Ishikawa (cell line): ENCODE results near the gene UHMK1.

ENCODE experiments used
- CREB1 ChIP-seq: IDR thresholded peaks from 2 replicates; pipeline ENCODE4 v1.6.1; 2012; ENCODE audit warnings: low read depth
- EGR1 ChIP-seq: IDR thresholded peaks from 2 replicates; pipeline ENCODE4 v1.6.1; 2012
- EP300 ChIP-seq: IDR thresholded peaks from 2 replicates; pipeline ENCODE4 v1.6.1; 2012; ENCODE audit warnings: borderline replicate concordance
- MAX ChIP-seq: IDR thresholded peaks from 2 replicates; pipeline ENCODE4 v1.6.1; 2012
- NFIC ChIP-seq: IDR thresholded peaks from 2 replicates; pipeline ENCODE4 v1.6.1; 2012
- TAF1 ChIP-seq: IDR thresholded peaks from 2 replicates; pipeline ENCODE4 v1.6.1; 2012; ENCODE audit warnings: low read depth, mild to moderate bottlenecking
- YY1 ChIP-seq: IDR thresholded peaks from 2 replicates; pipeline ENCODE4 v1.6.1; 2012; ENCODE audit warnings: low read depth

GRCh38 chr1:162458236-162458635 lies 39.4 kb upstream of the UHMK1 start:
- TF ChIP-seq MAX, result no peak
- no peak for TF ChIP-seq CREB1
- TF ChIP-seq YY1, result no peak
- TF ChIP-seq NFIC, result no peak
- no peak for TF ChIP-seq TAF1
- no peak for TF ChIP-seq EGR1
- TF ChIP-seq EP300, result no peak
